WTC11 (cell line): ENCODE measurements around the gene WWC1.

Experiments used
- GTF2I ChIP-seq: fragments of 250-450 bp; sonication (Bioruptor Pico); conservative IDR thresholded peaks from 2 replicates; pipeline ENCODE4 v1.4.0; 2021; ENCODE audit warnings: mild to moderate bottlenecking
- IRF2 ChIP-seq: sonication (generic); formaldehyde crosslinking; IDR thresholded peaks from 2 replicates; pipeline ENCODE4 v1.8.0; 2022; ENCODE audit warnings: low read depth, missing genetic modification reagents, borderline replicate concordance
- NR1H2 ChIP-seq: sonication (generic); formaldehyde crosslinking; IDR thresholded peaks from 2 replicates; pipeline ENCODE4 v1.9.0; 2021; ENCODE audit warnings: mild to moderate bottlenecking, moderate library complexity, missing genetic modification reagents
- NR3C1 ChIP-seq: sonication (generic); formaldehyde crosslinking; conservative IDR thresholded peaks from 2 replicates; pipeline ENCODE4 v1.8.1; 2023; ENCODE audit warnings: low read depth, mild to moderate bottlenecking, missing genetic modification reagents
- ZNF396 ChIP-seq: fragments of 250-450 bp; sonication (Bioruptor Pico); IDR thresholded peaks from 2 replicates; pipeline ENCODE4 v1.8.0; 2021; ENCODE audit warnings: mild to moderate bottlenecking, moderate library complexity, borderline replicate concordance
- TF ChIP-seq, protein P1 (sequence below): sonication (generic); formaldehyde crosslinking; IDR thresholded peaks from 2 replicates; pipeline ENCODE4 v1.8.0; 2023; ENCODE audit warnings: missing genetic modification reagents
- TF ChIP-seq, protein P2 (sequence below): fragments of 200-600 bp; IDR thresholded peaks from 2 replicates; pipeline ENCODE4 v1.8.0; 2022; ENCODE audit warnings: antibody characterized with exemption
- TF ChIP-seq, protein P3 (sequence below): fragments of 250-450 bp; sonication (Bioruptor Pico); conservative IDR thresholded peaks from 2 replicates; pipeline ENCODE4 v1.9.0; 2021; ENCODE audit warnings: mild to moderate bottlenecking
- TF ChIP-seq, protein P4 (sequence below): fragments of 250-450 bp; sonication (Bioruptor Pico); IDR thresholded peaks from 2 replicates; pipeline ENCODE4 v2.1.2; 2022; ENCODE audit warnings: mild to moderate bottlenecking, moderate library complexity

DNA sequence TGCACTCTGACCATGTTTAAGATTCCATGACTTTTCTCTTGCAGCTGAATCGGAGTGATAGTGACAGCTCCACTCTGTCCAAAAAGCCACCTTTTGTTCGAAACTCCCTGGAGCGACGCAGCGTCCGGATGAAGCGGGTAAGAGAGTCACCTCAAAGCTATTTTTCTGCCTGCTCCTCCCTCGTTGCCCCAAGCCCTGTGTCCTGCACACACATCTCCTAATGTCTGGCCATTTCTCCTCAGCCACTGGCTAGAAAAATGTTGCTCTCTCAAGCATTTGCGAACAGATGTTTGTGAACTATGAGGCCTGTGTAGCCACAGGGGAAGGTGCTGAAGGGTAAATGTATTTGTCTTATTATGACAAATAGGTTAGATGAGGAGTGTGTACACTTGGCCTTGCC lies 169.2 kb downstream of the WWC1 start:
- TF ChIP-seq, protein P1, sequence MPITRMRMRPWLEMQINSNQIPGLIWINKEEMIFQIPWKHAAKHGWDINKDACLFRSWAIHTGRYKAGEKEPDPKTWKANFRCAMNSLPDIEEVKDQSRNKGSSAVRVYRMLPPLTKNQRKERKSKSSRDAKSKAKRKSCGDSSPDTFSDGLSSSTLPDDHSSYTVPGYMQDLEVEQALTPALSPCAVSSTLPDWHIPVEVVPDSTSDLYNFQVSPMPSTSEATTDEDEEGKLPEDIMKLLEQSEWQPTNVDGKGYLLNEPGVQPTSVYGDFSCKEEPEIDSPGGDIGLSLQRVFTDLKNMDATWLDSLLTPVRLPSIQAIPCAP (CRISPR knock-in tag), result no peak
- TF ChIP-seq, protein P2, sequence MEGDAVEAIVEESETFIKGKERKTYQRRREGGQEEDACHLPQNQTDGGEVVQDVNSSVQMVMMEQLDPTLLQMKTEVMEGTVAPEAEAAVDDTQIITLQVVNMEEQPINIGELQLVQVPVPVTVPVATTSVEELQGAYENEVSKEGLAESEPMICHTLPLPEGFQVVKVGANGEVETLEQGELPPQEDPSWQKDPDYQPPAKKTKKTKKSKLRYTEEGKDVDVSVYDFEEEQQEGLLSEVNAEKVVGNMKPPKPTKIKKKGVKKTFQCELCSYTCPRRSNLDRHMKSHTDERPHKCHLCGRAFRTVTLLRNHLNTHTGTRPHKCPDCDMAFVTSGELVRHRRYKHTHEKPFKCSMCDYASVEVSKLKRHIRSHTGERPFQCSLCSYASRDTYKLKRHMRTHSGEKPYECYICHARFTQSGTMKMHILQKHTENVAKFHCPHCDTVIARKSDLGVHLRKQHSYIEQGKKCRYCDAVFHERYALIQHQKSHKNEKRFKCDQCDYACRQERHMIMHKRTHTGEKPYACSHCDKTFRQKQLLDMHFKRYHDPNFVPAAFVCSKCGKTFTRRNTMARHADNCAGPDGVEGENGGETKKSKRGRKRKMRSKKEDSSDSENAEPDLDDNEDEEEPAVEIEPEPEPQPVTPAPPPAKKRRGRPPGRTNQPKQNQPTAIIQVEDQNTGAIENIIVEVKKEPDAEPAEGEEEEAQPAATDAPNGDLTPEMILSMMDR, result no peak
- TF ChIP-seq IRF2 (CRISPR knock-in tag), result no peak
- TF ChIP-seq, protein P3, sequence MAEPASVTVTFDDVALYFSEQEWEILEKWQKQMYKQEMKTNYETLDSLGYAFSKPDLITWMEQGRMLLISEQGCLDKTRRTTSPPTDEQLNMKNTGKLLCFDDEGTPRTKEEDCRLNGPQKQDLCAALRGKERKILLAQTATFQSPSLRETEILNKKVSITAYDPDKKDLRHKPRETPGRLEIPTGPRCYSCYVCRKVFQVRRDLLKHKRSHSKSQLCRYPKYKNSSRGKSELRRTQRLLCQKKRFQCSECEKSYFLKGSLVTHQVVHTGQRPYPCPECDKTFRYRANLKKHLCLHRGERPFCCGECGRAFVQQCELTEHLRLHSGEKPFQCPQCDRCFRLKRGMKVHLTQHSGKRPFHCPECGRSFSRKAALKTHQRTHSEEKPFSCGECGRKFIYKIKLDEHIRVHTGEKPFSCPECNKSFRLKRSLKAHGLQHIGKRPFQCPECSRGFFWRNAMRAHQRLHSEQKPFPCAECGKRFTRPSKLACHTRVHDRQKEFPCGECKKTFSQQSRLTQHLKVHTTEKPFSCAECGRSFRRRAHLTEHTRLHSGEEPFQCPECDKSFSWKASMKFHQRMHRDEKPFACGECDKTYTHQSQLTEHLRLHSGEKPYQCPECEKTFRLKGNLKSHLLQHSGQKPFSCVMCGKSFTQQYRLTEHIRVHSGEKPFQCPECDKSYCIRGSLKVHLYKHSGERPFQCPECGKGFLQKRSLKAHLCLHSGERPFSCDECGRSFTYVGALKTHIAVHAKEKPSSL (CRISPR knock-in tag), result no peak
- TF ChIP-seq NR3C1 (CRISPR knock-in tag), result no peak
- TF ChIP-seq NR1H2 (CRISPR knock-in tag), result no peak
- TF ChIP-seq GTF2I (CRISPR knock-in tag), result no peak
- TF ChIP-seq ZNF396 (CRISPR knock-in tag), result no peak
- TF ChIP-seq, protein P4, sequence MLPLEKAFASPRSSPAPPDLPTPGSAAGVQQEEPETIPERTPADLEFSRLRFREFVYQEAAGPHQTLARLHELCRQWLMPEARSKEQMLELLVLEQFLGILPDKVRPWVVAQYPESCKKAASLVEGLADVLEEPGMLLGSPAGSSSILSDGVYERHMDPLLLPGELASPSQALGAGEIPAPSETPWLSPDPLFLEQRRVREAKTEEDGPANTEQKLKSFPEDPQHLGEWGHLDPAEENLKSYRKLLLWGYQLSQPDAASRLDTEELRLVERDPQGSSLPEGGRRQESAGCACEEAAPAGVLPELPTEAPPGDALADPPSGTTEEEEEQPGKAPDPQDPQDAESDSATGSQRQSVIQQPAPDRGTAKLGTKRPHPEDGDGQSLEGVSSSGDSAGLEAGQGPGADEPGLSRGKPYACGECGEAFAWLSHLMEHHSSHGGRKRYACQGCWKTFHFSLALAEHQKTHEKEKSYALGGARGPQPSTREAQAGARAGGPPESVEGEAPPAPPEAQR, result no peak
